HepG2 (cell line): ENCODE data around the gene SEC62. TPM values are rescaled to one million over a fixed set of nuclear protein-coding genes. Genes with fewer than 3 reads are reported as not detected.
A peak's percentile ranks its signal among the peaks of the same experiment; 100 is the strongest.

ENCODE experiments used
- AKAP8 ChIP-seq: sonication (generic); formaldehyde crosslinking; IDR thresholded peaks from 2 replicates; pipeline ENCODE4 v1.5.1; 2020; ENCODE audit warnings: mild to moderate bottlenecking, missing genetic modification reagents
- ATM ChIP-seq: fragments of 450-650 bp; IDR thresholded peaks from 2 replicates; pipeline ENCODE4 v1.7.1; 2017; ENCODE audit warnings: mild to moderate bottlenecking, borderline replicate concordance
- CCAR2 ChIP-seq: fragments of 200-400 bp; formaldehyde crosslinking; optimal IDR thresholded peaks from 2 replicates; pipeline ENCODE3; 2018; ENCODE audit warnings: low read depth, mild to moderate bottlenecking, low read length, moderate library complexity
- HDAC1 ChIP-seq: sonication (generic); formaldehyde crosslinking; IDR thresholded peaks from 2 replicates; pipeline ENCODE4 v1.5.1; 2020; ENCODE audit warnings: mild to moderate bottlenecking, missing genetic modification reagents
- NPAS2 ChIP-seq: sonication (generic); formaldehyde crosslinking; IDR thresholded peaks from 2 replicates; pipeline ENCODE4 v1.8.0; 2022; ENCODE audit warnings: mild to moderate bottlenecking, missing genetic modification reagents, borderline replicate concordance
- SYNCRIP ChIP-seq: fragments of 200-400 bp; formaldehyde crosslinking; IDR thresholded peaks from 2 replicates; pipeline ENCODE4 v1.6.1; 2018; ENCODE audit warnings: mild to moderate bottlenecking, low read depth, low read length; ENCODE audit not compliant: insufficient read depth
- ZFYVE20 ChIP-seq: sonication (generic); formaldehyde crosslinking; IDR thresholded peaks from 2 replicates; pipeline ENCODE4 v1.8.0; 2023; ENCODE audit warnings: low read depth, mild to moderate bottlenecking, moderate library complexity, missing genetic modification reagents, borderline replicate concordance
- ZNF33B ChIP-seq: sonication (generic); formaldehyde crosslinking; IDR thresholded peaks from 2 replicates; pipeline ENCODE4 v1.5.1; 2020; ENCODE audit warnings: mild to moderate bottlenecking, missing genetic modification reagents
- ZNF703 ChIP-seq: sonication (generic); formaldehyde crosslinking; IDR thresholded peaks from 2 replicates; pipeline ENCODE4 v1.5.1; 2020; ENCODE audit warnings: missing genetic modification reagents, mild to moderate bottlenecking, moderate library complexity, borderline replicate concordance
- polyA plus RNA-seq, 8 experiments: library from polyadenylated mRNA; depleted of rRNA in 3 of 8; stranded (reverse) in 7 of 8; unstranded in 1 of 8; fragments of >200 nt; fragmentation: Illumina TruSeq in 4 of 8; extraction: Trizol in 4 of 8; gene quantifications; 2 replicates each; pipeline versions ENCODE4 v1.2.1 to v1.2.3, GENCODE V29; 2011 to 2016; ENCODE audit warnings: low read depth in 4 of 8, missing spikeins in 1 of 8, mixed read lengths in 1 of 8; ENCODE audit not compliant: insufficient read depth in 1 of 8
- total RNA-seq, 5 experiments: library from RNA; depleted of rRNA; stranded (reverse); fragments of >200 nt; fragmentation: Illumina TruSeq; extraction: Trizol; gene quantifications; 2 replicates each; pipeline ENCODE4 v1.2.3, GENCODE V29; 2016; ENCODE audit warnings: low read depth in 1 of 5
- TF ChIP-seq, protein P1 (sequence below): IDR thresholded peaks from 2 replicates; pipeline ENCODE4 v1.6.1; 2016
- TF ChIP-seq, protein P2 (sequence below): sonication (generic); formaldehyde crosslinking; IDR thresholded peaks from 2 replicates; pipeline ENCODE4 v1.5.0; 2020; ENCODE audit warnings: mild to moderate bottlenecking, missing genetic modification reagents, borderline replicate concordance
- TF ChIP-seq, protein P3 (sequence below): sonication (generic); formaldehyde crosslinking; IDR thresholded peaks from 2 replicates; pipeline ENCODE4 v1.5.1; 2020; ENCODE audit warnings: mild to moderate bottlenecking, missing genetic modification reagents, moderate library complexity
- TF ChIP-seq, protein P4 (sequence below): sonication (generic); formaldehyde crosslinking; IDR thresholded peaks from 2 replicates; pipeline ENCODE4 v1.5.1; 2020; ENCODE audit warnings: missing genetic modification reagents, mild to moderate bottlenecking, borderline replicate concordance
- TF ChIP-seq, protein P5 (sequence below): sonication (generic); formaldehyde crosslinking; IDR thresholded peaks from 2 replicates; pipeline ENCODE4 v1.4.0; 2020; ENCODE audit warnings: missing genetic modification reagents

SEC62 gene
- total and polyA plus RNA-seq, 2 of the 13 experiments (the other 11 are each of a cell fraction or from before 2014, with no cell fraction given), result 54.0 to 68.7 TPM

DNA sequence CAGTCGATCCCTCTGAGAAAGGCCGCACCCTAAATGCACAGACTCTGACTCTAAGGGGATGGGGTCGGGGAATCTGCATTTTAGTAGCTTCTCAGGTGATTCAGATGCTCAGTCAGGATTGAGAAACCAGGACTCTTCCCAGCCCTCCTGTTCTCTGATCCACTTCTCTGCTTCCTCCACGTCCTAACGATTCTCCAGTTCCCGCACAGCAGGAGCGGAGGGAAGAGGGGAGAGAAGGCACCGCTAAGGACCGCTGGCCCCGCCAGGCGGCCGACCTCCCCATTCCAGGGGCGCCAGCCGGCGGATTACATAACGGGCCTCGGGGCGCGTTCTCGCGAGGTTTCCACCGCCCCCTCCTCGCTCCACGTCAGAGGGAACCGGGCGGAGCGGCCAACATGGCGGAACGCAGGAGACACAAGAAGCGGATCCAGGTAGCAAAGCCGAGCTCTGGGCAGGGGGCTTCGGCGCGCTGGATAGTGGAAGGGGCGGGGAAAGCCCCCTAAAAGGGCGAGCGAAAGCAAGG, at the start of gene SEC62 (continued):
- TF ChIP-seq, protein P1, sequence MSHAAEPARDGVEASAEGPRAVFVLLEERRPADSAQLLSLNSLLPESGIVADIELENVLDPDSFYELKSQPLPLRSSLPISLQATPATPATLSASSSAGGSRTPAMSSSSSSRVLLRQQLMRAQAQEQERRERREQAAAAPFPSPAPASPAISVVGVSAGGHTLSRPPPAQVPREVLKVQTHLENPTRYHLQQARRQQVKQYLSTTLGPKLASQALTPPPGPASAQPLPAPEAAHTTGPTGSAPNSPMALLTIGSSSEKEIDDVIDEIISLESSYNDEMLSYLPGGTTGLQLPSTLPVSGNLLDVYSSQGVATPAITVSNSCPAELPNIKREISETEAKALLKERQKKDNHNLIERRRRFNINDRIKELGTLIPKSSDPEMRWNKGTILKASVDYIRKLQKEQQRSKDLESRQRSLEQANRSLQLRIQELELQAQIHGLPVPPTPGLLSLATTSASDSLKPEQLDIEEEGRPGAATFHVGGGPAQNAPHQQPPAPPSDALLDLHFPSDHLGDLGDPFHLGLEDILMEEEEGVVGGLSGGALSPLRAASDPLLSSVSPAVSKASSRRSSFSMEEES (CRISPR knock-in tag), result no peak; the same call in 1 of the 2 replicates
- TF ChIP-seq ZNF33B (peak; percentile 62; the same call in 1 of the 2 replicates), HDAC1 (CRISPR knock-in tag) (peak; percentile 83), ATM (no peak), ZNF703 (CRISPR knock-in tag) (no peak), CCAR2 (no peak), ZFYVE20 (CRISPR knock-in tag) (no peak), SYNCRIP (no peak), NPAS2 (no peak), AKAP8 (CRISPR knock-in tag) (no peak)
- TF ChIP-seq, protein P2, sequence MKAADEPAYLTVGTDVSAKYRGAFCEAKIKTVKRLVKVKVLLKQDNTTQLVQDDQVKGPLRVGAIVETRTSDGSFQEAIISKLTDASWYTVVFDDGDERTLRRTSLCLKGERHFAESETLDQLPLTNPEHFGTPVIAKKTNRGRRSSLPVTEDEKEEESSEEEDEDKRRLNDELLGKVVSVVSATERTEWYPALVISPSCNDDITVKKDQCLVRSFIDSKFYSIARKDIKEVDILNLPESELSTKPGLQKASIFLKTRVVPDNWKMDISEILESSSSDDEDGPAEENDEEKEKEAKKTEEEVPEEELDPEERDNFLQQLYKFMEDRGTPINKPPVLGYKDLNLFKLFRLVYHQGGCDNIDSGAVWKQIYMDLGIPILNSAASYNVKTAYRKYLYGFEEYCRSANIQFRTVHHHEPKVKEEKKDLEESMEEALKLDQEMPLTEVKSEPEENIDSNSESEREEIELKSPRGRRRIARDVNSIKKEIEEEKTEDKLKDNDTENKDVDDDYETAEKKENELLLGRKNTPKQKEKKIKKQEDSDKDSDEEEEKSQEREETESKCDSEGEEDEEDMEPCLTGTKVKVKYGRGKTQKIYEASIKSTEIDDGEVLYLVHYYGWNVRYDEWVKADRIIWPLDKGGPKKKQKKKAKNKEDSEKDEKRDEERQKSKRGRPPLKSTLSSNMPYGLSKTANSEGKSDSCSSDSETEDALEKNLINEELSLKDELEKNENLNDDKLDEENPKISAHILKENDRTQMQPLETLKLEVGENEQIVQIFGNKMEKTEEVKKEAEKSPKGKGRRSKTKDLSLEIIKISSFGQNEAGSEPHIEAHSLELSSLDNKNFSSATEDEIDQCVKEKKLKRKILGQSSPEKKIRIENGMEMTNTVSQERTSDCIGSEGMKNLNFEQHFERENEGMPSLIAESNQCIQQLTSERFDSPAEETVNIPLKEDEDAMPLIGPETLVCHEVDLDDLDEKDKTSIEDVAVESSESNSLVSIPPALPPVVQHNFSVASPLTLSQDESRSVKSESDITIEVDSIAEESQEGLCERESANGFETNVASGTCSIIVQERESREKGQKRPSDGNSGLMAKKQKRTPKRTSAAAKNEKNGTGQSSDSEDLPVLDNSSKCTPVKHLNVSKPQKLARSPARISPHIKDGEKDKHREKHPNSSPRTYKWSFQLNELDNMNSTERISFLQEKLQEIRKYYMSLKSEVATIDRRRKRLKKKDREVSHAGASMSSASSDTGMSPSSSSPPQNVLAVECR, result no peak; the same call in 1 of the 2 replicates
- TF ChIP-seq, protein P3, sequence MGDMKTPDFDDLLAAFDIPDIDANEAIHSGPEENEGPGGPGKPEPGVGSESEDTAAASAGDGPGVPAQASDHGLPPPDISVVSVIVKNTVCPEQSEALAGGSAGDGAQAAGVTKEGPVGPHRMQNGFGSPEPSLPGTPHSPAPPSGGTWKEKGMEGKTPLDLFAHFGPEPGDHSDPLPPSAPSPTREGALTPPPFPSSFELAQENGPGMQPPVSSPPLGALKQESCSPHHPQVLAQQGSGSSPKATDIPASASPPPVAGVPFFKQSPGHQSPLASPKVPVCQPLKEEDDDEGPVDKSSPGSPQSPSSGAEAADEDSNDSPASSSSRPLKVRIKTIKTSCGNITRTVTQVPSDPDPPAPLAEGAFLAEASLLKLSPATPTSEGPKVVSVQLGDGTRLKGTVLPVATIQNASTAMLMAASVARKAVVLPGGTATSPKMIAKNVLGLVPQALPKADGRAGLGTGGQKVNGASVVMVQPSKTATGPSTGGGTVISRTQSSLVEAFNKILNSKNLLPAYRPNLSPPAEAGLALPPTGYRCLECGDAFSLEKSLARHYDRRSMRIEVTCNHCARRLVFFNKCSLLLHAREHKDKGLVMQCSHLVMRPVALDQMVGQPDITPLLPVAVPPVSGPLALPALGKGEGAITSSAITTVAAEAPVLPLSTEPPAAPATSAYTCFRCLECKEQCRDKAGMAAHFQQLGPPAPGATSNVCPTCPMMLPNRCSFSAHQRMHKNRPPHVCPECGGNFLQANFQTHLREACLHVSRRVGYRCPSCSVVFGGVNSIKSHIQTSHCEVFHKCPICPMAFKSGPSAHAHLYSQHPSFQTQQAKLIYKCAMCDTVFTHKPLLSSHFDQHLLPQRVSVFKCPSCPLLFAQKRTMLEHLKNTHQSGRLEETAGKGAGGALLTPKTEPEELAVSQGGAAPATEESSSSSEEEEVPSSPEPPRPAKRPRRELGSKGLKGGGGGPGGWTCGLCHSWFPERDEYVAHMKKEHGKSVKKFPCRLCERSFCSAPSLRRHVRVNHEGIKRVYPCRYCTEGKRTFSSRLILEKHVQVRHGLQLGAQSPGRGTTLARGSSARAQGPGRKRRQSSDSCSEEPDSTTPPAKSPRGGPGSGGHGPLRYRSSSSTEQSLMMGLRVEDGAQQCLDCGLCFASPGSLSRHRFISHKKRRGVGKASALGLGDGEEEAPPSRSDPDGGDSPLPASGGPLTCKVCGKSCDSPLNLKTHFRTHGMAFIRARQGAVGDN (CRISPR knock-in tag), result peak; percentile 85
- TF ChIP-seq, protein P4, sequence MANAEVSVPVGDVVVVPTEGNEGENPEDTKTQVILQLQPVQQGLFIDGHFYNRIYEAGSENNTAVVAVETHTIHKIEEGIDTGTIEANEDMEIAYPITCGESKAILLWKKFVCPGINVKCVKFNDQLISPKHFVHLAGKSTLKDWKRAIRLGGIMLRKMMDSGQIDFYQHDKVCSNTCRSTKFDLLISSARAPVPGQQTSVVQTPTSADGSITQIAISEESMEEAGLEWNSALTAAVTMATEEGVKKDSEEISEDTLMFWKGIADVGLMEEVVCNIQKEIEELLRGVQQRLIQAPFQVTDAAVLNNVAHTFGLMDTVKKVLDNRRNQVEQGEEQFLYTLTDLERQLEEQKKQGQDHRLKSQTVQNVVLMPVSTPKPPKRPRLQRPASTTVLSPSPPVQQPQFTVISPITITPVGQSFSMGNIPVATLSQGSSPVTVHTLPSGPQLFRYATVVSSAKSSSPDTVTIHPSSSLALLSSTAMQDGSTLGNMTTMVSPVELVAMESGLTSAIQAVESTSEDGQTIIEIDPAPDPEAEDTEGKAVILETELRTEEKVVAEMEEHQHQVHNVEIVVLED (CRISPR knock-in tag), result peak; percentile 66; the same call in 1 of the 2 replicates
- TF ChIP-seq, protein P5, sequence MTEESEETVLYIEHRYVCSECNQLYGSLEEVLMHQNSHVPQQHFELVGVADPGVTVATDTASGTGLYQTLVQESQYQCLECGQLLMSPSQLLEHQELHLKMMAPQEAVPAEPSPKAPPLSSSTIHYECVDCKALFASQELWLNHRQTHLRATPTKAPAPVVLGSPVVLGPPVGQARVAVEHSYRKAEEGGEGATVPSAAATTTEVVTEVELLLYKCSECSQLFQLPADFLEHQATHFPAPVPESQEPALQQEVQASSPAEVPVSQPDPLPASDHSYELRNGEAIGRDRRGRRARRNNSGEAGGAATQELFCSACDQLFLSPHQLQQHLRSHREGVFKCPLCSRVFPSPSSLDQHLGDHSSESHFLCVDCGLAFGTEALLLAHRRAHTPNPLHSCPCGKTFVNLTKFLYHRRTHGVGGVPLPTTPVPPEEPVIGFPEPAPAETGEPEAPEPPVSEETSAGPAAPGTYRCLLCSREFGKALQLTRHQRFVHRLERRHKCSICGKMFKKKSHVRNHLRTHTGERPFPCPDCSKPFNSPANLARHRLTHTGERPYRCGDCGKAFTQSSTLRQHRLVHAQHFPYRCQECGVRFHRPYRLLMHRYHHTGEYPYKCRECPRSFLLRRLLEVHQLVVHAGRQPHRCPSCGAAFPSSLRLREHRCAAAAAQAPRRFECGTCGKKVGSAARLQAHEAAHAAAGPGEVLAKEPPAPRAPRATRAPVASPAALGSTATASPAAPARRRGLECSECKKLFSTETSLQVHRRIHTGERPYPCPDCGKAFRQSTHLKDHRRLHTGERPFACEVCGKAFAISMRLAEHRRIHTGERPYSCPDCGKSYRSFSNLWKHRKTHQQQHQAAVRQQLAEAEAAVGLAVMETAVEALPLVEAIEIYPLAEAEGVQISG, result peak; percentile 84
